HepG2 (cell line): ENCODE results near the gene CHN2. TPM values are rescaled to one million over a fixed set of nuclear protein-coding genes. Genes with fewer than 3 reads are reported as not detected.

Source experiments
- ATAC-seq: fragments of 200-7000 bp; cut with Tn5 transposase; 3 replicates; pipeline ENCODE4 v1.9.1; 2020; ENCODE audit warnings: mild to moderate bottlenecking, moderate library complexity
- BruUV-seq: library from RNA; stranded (reverse); fragments of 400-500 nt; replicated peaks from 2 replicates; lab custom pipeline; 2021; lab: Mats Ljungman, UMichigan
- CTCF ChIA-PET: fragments of 300-600 bp; formaldehyde crosslinking; extraction: SDS; loops from one replicate; lab custom pipeline; 2021; ENCODE audit warnings: low total read pairs, inconsistent platforms, low intra/inter-chr PET ratio; lab: Yijun Ruan, JAX
- POLR2A ChIA-PET: fragments of 350-600 bp; sonication (Branson Sonifier 250); formaldehyde crosslinking; loops from one replicate; lab custom pipeline; 2020; ENCODE audit warnings: antibody characterized with exemption, inconsistent platforms; lab: Yijun Ruan, JAX
- DNase-seq: peaks from one replicate; pipeline ENCODE4 v3.0.0-alpha.2; 2015; ENCODE audit warnings: low spot score
- FAIRE-seq: peaks from 3 replicates; lab custom pipeline; 2011; peaks lifted over from hg19 to GRCh38; lab: Jason Lieb, UNC
- H2AFZ ChIP-seq: one replicate; pipeline ENCODE4 v1.6.1; 2011; ENCODE audit warnings: low read length, inconsistent platforms
- H3K27ac ChIP-seq: fragments of 300-600 bp; 3 replicates; pipeline ENCODE4 v1.8.0; 2011; ENCODE audit warnings: mixed run types, mild to moderate bottlenecking, mixed read lengths, low read length, inconsistent platforms; ENCODE audit not compliant: insufficient read depth; ENCODE audit errors: extremely low read length
- H3K27me3 ChIP-seq, 2 experiments: fragments of 200-600 bp in 1 of 2; 2 replicates in 1 of 2; 3 replicates in 1 of 2; pipeline versions ENCODE4 v1.6.0 to v1.8.0; 2011; ENCODE audit warnings: low read length in 2 of 2, mild to moderate bottlenecking in 2 of 2, moderate library complexity in 2 of 2, inconsistent platforms in 1 of 2; ENCODE audit not compliant: insufficient read depth in 2 of 2, control insufficient read depth in 1 of 2
- H3K36me3 ChIP-seq, 2 experiments: fragments of 200-600 bp in 1 of 2; replicated peaks in 1 of 2; 2 replicates in 1 of 2; 3 replicates in 1 of 2; pipeline versions ENCODE4 v1.5.1 to v1.8.0; 2011; ENCODE audit warnings: low read length in 2 of 2, inconsistent platforms in 1 of 2; ENCODE audit not compliant: insufficient read depth in 2 of 2, control insufficient read depth in 1 of 2
- H3K4me1 ChIP-seq: 2 replicates; pipeline ENCODE4 v1.5.1; 2012; ENCODE audit warnings: low read length, inconsistent platforms; ENCODE audit not compliant: insufficient read depth
- H3K4me2 ChIP-seq: 2 replicates; pipeline ENCODE4 v1.6.0; 2011; ENCODE audit warnings: low read depth, low read length, inconsistent platforms
- H3K4me3 ChIP-seq, 3 experiments: fragments of 200-600 bp in 1 of 3; sonication (generic), shearing (Covaris generic) in 1 of 3; replicated peaks in 1 of 3; 2 replicates each; pipeline ENCODE4 v1.5.1; 2011 to 2016; ENCODE audit warnings: low read length in 3 of 3, inconsistent platforms in 2 of 3, low read depth in 2 of 3, mild to moderate bottlenecking in 2 of 3, control low read depth in 1 of 3, mixed read lengths in 1 of 3; ENCODE audit not compliant: insufficient read depth in 1 of 3
- H3K79me2 ChIP-seq: one replicate; pipeline ENCODE4 v1.6.1; 2011; ENCODE audit warnings: low read length, inconsistent platforms; ENCODE audit not compliant: insufficient read depth
- H3K9ac ChIP-seq: 2 replicates; pipeline ENCODE4 v1.6.0; 2011; ENCODE audit warnings: mild to moderate bottlenecking, low read depth, low read length, inconsistent platforms; ENCODE audit not compliant: insufficient read depth
- H3K9me3 ChIP-seq: 2 replicates; pipeline ENCODE4 v1.5.1; 2012; ENCODE audit warnings: mild to moderate bottlenecking, low read length
- H4K20me1 ChIP-seq: 2 replicates; pipeline ENCODE4 v1.6.0; 2011; ENCODE audit warnings: inconsistent platforms, mild to moderate bottlenecking, low read length, moderate library complexity; ENCODE audit not compliant: insufficient read depth
- E2F5 ChIP-seq: sonication (generic); formaldehyde crosslinking; conservative IDR thresholded peaks from 2 replicates; pipeline ENCODE4 v1.4.0; 2020; ENCODE audit warnings: missing genetic modification reagents
- ELF4 ChIP-seq: sonication (generic); formaldehyde crosslinking; IDR thresholded peaks from 2 replicates; pipeline ENCODE4 v1.5.0; 2020; ENCODE audit warnings: missing genetic modification reagents, mild to moderate bottlenecking, moderate library complexity, borderline replicate concordance
- IRF2 ChIP-seq: IDR thresholded peaks from 2 replicates; pipeline ENCODE4 v1.6.1; 2018; ENCODE audit warnings: missing genetic modification reagents, missing compliant biosample characterization
- KDM5B ChIP-seq: sonication (generic); formaldehyde crosslinking; IDR thresholded peaks from 2 replicates; pipeline ENCODE4 v1.4.0; 2020; ENCODE audit warnings: missing genetic modification reagents, mild to moderate bottlenecking, borderline replicate concordance
- KMT2A ChIP-seq: sonication (generic); formaldehyde crosslinking; IDR thresholded peaks from 2 replicates; pipeline ENCODE4 v1.4.0; 2020; ENCODE audit warnings: missing genetic modification reagents
- MIXL1 ChIP-seq: IDR thresholded peaks from 2 replicates; pipeline ENCODE4 v1.6.1; 2016
- MLXIP ChIP-seq: sonication (generic); formaldehyde crosslinking; IDR thresholded peaks from 2 replicates; pipeline ENCODE4 v1.9.0; 2021; ENCODE audit warnings: missing genetic modification reagents, borderline replicate concordance
- NCOA1 ChIP-seq: sonication (generic); formaldehyde crosslinking; IDR thresholded peaks from 2 replicates; pipeline ENCODE4 v1.9.0; 2021; ENCODE audit warnings: missing genetic modification reagents
- ZBED4 ChIP-seq: sonication (generic); formaldehyde crosslinking; IDR thresholded peaks from 2 replicates; pipeline ENCODE4 v1.4.0; 2020; ENCODE audit warnings: missing genetic modification reagents, borderline replicate concordance
- ZIK1 ChIP-seq: sonication (generic); formaldehyde crosslinking; IDR thresholded peaks from 2 replicates; pipeline ENCODE4 v1.5.0; 2020; ENCODE audit warnings: mild to moderate bottlenecking, low read depth, missing genetic modification reagents, borderline replicate concordance
- ZNF143 ChIP-seq: sonication (generic); formaldehyde crosslinking; IDR thresholded peaks from 2 replicates; pipeline ENCODE4 v1.4.0; 2020; ENCODE audit warnings: missing genetic modification reagents
- ZNF639 ChIP-seq: conservative IDR thresholded peaks from 2 replicates; pipeline ENCODE4 v1.6.1; 2018; ENCODE audit warnings: missing genetic modification reagents
- ZNF800 ChIP-seq: sonication (generic); formaldehyde crosslinking; IDR thresholded peaks from 2 replicates; pipeline ENCODE4 v1.4.0; 2020; ENCODE audit warnings: missing genetic modification reagents
- WGBS: methylation state at CpG from one replicate; pipeline ENCODE4 v1.1.6; 2017; ENCODE audit warnings: low lambda C conversion rate; 5-methylcytosine and 5-hydroxymethylcytosine counted together
- in situ Hi-C: cut with HindIII; loops from 2 replicates; pipeline ENCODE4 v1.10.0; 2017; ENCODE audit warnings: low pct_unique_long_range_greater_than_20kb; ENCODE audit not compliant: extremely low pct_ligation_motif_present
- intact Hi-C: fragments of 100-400 bp; cut with micrococcal nuclease; formaldehyde crosslinking; loops from one replicate; pipeline ENCODE4 v1.10.0; 2022; ENCODE audit not compliant: unreplicated experiment
- polyA plus RNA-seq, 8 experiments: library from polyadenylated mRNA; depleted of rRNA in 3 of 8; stranded (reverse) in 7 of 8; unstranded in 1 of 8; fragments of >200 nt; fragmentation: Illumina TruSeq in 4 of 8; extraction: Trizol in 4 of 8; gene quantifications; 2 replicates each; pipeline versions ENCODE4 v1.2.1 to v1.2.3, GENCODE V29; 2011 to 2016; ENCODE audit warnings: low read depth in 4 of 8, missing spikeins in 1 of 8, mixed read lengths in 1 of 8; ENCODE audit not compliant: insufficient read depth in 1 of 8
- total RNA-seq, 5 experiments: library from RNA; depleted of rRNA; stranded (reverse); fragments of >200 nt; fragmentation: Illumina TruSeq; extraction: Trizol; gene quantifications; 2 replicates each; pipeline ENCODE4 v1.2.3, GENCODE V29; 2016; ENCODE audit warnings: low read depth in 1 of 5

The CHN2 gene
- total and polyA plus RNA-seq, 2 of the 13 experiments (the other 11 are each of a cell fraction or from before 2014, with no cell fraction given): 23.5 to 30.5 TPM

GRCh38 chr7:29285861-29286260 is 91.3 kb downstream of the CHN2 start (continued):
- TF ChIP-seq ZBED4 (CRISPR knock-in tag) (no peak), E2F5 (CRISPR knock-in tag) (no peak), ZIK1 (no peak), KDM5B (no peak), MIXL1 (CRISPR knock-in tag) (no peak), NCOA1 (CRISPR knock-in tag) (no peak)

- peaks cover 3 to 8% of the 10 kb centered on the region in 2 experiments; a peak in 1 of 5 replicates for H3K36me3 ChIP-seq
- H3K4me1 ChIP-seq: peaks cover 70% of the 10 kb centered on the region
- DNase-seq: no peak
- no peaks in the 10 kb centered on the region for H3K27me3 ChIP-seq
- H3K9me3 ChIP-seq: no peaks in the 10 kb centered on the region
- POLR2A ChIA-PET: no interaction called here
- peaks cover 36% of the 10 kb centered on the region for H3K79me2 ChIP-seq
- BruUV-seq: no TSS peak
- CTCF ChIA-PET: no interaction called here
- H4K20me1 ChIP-seq: no peaks in the 10 kb centered on the region
- no peak overlapping the region for H3K9ac ChIP-seq
- WGBS: 95% methylated on average over 1 of the region's 1 CpG
- no peak overlapping the region for H3K4me3 ChIP-seq
- H3K4me2 ChIP-seq: no peak overlapping the region
- intact Hi-C loops (no loop called here), in situ Hi-C loops (no loop called here)
- ATAC-seq: no peak
- no peak for FAIRE-seq
- no peak overlapping the region for H2AFZ ChIP-seq
- H3K27ac ChIP-seq: no peak overlapping the region
- no peak for TF ChIP-seq MLXIP (CRISPR knock-in tag)
- no peak for TF ChIP-seq ZNF639 (CRISPR knock-in tag)
- TF ChIP-seq ELF4 (CRISPR knock-in tag): no peak
- TF ChIP-seq ZNF800 (CRISPR knock-in tag): no peak
- no peak for TF ChIP-seq KMT2A (CRISPR knock-in tag)
- no peak for TF ChIP-seq ZNF143 (CRISPR knock-in tag)
- no peak for TF ChIP-seq IRF2 (CRISPR knock-in tag)
Measured at GRCh38 chr7:29287366-29287765, 92.8 kb downstream of the CHN2 start.
